GM21576 (cell line): ENCODE data around the gene RPS6KA4.

Experiments used
- ATAC-seq: cut with Tn5 transposase; IDR thresholded peaks from one replicate; pipeline ENCODE4 v1.9.1; 2021; ENCODE audit warnings: mild to moderate bottlenecking, moderate library complexity; ENCODE audit not compliant: unreplicated experiment

RPS6KA4 gene

DNA sequence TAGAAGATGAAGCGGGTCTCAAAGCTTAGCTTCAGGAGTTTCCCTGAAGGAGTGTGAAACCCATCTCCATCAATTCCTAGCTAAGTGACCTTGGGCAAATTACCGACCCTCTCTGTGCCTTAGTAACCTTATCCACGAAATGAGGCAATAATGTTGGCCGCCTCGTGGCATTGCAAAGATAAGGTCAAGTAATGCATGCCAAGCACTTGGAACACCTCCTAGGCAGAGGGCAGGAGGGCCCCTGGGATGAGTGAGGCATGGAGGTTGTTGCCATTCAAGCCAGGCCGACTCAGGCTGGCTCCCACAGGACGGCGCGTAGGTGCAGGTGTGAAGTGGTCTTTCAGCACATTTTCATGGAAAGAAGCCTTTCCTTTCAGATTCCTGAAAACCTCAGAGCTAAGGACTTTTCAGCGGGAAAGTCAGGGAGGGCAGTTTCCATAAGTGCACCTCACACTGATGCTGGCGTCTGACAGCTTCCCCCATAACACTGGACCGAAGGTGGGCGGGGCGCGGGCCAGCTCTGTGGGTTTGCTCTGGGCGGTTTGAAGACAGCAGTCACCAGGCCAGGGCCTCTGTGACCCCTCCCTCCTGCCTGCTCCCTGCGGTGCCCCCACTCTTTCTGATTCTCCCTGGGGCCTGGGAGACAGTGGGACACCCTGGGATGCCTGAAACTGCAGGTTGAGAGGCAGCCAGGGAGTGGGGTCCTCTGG, 25.2 kb downstream of the RPS6KA4 start:
- ATAC-seq, result no peak

DNA sequence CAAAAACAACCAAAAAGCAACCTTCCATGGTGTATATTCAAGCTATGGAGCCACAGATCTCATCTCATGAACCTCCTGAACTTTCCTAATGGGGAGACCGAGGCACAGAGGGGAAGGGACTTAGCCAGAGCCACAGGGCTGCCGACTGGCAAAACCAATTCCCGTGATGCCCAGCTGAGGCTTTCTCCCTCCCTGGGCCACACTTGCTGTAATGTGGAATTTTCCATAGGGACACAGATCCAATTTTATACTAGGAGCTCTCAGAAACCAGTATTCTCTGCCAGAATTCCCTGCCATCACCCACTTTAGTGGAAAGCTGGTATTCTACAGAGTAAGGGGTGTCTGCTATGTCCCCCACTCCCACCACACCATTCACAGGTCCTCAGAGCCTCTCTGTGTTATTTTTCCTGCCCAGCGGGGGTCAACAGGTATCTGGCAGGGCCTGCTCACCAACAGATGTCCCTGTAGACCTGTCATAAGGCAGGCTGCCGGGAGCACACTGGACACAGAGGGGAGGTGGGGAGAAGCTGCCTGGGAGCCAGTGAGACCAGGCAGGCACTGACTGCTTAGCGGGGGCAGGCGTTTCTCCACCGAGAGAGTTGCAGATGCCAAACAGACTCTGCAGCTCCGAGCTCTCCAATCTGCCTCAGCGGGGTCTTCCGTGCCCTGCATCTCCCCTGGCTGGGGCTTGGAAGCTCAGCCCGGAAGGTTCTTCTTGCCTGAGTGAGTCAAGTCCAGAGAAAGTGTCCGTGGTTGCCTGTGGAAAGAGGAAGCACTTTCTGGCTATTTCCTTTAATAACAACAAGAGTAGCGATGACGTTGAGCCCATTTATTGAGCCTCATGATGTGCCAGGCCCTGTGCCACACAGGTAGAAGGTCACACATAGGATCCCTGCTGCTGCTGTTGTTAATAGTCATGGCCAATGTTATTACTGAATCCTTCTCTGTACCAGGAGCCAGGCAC, 26.3 kb downstream of the RPS6KA4 start:
- no peak for ATAC-seq

GRCh38 chr11:64385945-64386704, 27.2 kb downstream of the RPS6KA4 start:
- ATAC-seq, result no peak

DNA sequence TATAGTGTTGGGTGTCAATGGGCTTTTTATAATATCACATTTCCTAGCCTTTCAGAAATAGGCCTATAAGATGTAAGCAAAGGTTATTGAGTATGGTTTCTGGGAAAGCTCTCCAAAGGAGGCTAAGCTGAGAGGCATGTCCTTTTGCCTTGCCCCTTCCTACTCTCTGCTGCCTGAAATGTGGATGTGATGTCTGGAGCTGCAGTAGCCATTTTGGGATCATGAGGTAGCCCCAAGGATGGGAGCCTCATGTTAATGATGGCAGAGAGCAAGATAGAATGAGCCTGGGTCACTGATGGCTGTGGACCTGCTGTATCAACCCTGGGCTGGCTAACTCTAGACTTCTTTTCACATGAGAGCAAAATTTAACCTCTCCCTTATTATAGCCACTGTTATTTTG, 29.0 kb downstream of the RPS6KA4 start:
- ATAC-seq, result no peak

DNA sequence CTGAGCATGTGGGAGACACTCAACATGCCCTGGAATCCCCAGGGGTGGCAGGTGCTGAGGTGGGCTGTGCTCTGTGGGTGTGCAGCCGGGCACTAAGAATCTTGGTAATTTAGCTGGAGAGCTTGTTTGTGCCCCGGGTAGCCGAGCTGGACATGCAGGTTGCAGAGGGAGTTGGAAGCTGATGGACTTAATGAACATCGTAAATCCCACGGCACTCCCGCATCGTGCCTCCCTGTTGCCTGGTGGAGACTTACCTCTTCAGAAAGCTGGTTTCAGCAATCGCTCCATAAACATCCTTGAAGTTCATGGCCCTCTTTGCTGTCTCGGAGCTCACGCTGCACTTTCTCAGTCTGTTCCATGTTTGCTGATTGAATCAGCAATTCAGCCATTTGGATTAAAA, 29.9 kb downstream of the RPS6KA4 start:
- no peak for ATAC-seq

- no peak for ATAC-seq
Measured at GRCh38 chr11:64389851-64390250, 30.9 kb downstream of the RPS6KA4 start.

DNA sequence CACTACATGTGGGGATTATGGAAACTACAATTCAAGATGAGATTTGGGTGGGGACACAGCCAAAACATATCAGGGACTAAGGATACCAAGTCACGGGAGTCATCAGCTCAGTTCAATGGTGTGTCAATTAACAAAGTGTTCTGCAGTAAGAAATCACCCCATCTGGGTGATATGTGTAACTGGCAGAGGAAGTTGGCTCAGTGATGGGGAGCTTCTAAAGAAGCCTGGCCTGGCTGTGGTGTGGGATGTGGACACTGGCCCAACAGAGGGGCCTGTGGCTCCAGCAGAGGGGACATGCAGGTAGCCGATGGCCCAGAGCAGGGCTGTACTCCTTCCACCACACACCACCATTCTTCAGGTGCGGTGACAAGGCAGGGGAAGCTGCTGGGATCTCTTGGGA, 31.6 kb downstream of the RPS6KA4 start:
- no peak for ATAC-seq

GRCh38 chr11:64391839-64392238, 32.9 kb downstream of the RPS6KA4 start:
- no peak for ATAC-seq

DNA sequence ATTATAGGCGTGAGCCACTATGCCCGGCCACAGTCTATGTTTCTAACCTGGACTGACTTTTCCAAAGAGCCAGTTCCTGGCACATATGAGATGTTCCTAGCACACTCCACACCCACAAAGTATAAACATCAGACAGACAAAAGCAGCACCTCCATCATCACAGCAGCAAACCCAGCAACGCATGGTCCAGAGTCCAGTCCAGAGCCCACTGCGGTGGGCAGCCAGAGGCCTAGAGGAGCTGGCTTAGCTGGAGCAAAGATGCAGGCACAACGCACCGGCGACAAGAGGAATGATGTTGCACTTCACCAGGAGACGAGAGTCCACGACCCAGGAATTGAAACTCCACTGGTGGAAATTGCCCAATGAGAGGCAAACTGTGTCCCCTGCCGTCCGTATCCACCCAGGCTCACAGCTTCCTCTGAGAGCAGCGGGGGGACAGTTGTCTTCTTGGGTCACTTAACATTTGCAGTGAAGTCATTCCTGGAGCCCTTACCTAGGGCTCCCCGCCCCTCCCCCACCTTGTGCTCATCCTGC, 36.6 kb downstream of the RPS6KA4 start:
- ATAC-seq, result no peak

- no peak for ATAC-seq
Measured at GRCh38 chr11:64396079-64396591, 37.2 kb downstream of the RPS6KA4 start.

GRCh38 chr11:64400102-64400501, 41.1 kb downstream of the RPS6KA4 start:
- ATAC-seq, result no peak

GRCh38 chr11:64400667-64401066, 41.7 kb downstream of the RPS6KA4 start:
- no peak for ATAC-seq

DNA sequence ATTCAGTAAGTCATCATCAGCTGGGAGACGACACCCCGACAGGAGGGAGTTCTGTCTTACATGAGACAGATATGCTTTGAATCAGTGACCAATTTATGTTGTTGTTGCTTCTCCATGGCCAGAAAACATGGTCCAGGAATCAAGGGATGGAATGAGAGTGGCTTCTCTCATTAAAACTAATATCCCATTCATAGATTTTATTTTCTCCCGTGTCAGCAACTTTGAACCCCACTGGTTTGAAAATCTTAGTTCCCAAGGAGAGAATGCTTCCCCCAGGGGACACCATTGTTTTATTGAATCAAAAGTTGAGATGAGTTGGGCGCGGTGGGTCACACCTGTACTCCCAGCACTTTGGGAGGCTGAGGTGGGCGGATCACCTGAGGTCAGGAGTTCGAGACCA, 42.8 kb downstream of the RPS6KA4 start:
- no peak for ATAC-seq

DNA sequence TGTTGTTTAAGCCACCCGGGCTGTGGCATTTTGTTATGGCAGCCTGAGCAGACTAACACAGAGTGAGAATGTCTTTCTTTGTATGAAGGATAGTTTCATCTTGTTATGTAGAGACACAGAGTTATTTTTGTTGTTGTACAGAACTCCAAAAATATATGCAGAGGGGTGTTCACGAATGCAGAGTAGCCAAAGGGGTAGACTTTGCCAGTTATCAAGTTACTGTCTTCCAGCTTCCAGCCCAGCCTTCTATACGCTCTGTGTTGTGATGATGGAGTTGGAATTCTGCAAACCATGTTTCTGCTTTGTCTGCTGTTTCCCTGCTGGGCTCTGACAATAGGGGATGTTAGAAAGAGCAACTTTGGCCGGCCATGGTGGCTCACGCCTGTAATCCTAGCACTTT, 44.1 kb downstream of the RPS6KA4 start:
- ATAC-seq, result no peak

- no peak for ATAC-seq
Measured at GRCh38 chr11:64406221-64406946, 47.4 kb downstream of the RPS6KA4 start.

- ATAC-seq, result no peak
Measured at GRCh38 chr11:64407221-64407620, 48.3 kb downstream of the RPS6KA4 start.

GRCh38 chr11:64407630-64408029, 48.7 kb downstream of the RPS6KA4 start:
- no peak for ATAC-seq

GRCh38 chr11:64409278-64409677, 50.3 kb downstream of the RPS6KA4 start:
- ATAC-seq, result no peak

DNA sequence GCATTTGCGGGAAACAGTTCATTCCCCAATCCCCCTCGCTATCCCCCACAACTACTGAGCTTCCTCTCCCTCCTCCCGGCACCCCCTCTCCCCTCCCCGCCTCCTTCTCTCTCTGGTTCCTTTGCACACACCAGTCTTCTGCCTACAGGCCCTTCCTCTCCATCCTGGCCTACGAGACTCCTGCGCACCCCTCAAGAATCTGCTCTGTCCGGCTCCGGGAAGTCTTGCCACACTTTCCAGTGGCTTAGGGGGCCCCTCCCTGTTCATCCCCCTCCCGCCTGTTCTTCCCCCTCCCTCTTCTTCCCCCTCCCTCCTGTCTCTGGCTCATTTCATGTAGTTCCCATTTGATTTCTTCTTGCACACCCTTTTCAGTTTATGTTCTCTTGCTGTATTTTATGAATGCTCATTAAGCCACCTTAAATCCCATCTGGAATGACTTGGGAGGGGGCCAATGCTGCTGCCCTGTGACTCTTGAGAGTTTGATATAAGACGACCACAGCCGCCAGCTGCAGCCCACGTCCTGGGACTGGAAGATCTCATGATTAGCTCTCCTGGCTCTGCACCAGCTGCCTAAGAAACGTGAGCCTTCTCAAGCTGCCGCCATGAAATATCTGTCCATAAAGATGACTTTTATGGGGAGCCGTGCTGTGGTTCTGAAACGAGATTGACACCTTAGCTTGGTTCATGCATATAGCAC, 50.9 kb downstream of the RPS6KA4 start:
- no peak for ATAC-seq

DNA sequence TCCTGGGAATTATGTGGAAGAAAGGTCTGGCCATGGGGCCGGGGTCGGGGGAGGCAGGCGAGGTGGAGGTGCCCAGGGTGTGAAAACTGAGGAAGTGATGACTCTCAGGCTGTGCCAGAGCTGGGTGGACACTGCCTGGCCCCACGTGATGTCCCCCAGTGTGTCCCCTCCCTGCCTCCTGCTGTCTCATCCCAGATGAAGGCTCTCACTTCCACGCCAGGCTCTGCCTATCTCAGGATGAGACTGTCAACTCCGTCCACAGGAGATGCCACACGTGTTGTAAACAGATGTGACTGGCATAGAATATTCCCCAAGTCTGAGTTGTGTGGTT, 51.4 kb downstream of the RPS6KA4 start:
- ATAC-seq, result no peak
